ENCODE results near the gene SCFD2. TPM values are rescaled to one million over a fixed set of nuclear protein-coding genes. Genes with fewer than 3 reads are reported as not detected.

The SCFD2 gene
- polyA plus RNA-seq, 1 of the 3 experiments (the other 2 are of a cell fraction): 14.1 TPM

DNA sequence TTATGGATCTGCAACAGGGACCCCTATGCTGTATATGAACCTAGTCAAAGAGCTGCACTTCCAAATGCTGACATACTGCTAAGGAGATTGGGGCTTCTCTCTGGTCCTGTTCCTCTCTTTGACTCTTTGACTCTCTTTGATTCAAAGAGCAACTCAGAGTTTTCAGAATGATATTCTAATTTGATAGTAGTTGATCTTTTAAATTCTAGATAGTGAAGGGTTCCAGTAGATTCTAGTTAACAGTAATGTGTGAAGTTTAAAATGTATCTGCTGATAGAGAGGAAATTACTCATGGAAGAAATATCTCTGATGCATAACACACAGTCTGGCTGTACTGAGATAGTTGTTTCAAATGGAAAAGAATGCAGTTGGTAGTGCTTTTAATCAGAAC, 264.7 kb downstream of the SCFD2 start (continued):
- TF ChIP-seq EP300 (IDR thresholded peaks at IDR 0.05; ENCODE audit: borderline replicate concordance in 1 of 2, low read depth in 1 of 2, low read length in 1 of 2): peak in 1 of 2 experiments; percentile 61; a peak in 1 of 4 replicates
- no peak for TF ChIP-seq FOXJ3 (CRISPR knock-in tag; IDR thresholded peaks at IDR 0.05)
- TF ChIP-seq, protein P1, sequence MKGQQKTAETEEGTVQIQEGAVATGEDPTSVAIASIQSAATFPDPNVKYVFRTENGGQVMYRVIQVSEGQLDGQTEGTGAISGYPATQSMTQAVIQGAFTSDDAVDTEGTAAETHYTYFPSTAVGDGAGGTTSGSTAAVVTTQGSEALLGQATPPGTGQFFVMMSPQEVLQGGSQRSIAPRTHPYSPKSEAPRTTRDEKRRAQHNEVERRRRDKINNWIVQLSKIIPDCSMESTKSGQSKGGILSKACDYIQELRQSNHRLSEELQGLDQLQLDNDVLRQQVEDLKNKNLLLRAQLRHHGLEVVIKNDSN (IDR thresholded peaks at IDR 0.05; ENCODE audit: borderline replicate concordance, low read depth): no peak
- TF ChIP-seq, protein P2, sequence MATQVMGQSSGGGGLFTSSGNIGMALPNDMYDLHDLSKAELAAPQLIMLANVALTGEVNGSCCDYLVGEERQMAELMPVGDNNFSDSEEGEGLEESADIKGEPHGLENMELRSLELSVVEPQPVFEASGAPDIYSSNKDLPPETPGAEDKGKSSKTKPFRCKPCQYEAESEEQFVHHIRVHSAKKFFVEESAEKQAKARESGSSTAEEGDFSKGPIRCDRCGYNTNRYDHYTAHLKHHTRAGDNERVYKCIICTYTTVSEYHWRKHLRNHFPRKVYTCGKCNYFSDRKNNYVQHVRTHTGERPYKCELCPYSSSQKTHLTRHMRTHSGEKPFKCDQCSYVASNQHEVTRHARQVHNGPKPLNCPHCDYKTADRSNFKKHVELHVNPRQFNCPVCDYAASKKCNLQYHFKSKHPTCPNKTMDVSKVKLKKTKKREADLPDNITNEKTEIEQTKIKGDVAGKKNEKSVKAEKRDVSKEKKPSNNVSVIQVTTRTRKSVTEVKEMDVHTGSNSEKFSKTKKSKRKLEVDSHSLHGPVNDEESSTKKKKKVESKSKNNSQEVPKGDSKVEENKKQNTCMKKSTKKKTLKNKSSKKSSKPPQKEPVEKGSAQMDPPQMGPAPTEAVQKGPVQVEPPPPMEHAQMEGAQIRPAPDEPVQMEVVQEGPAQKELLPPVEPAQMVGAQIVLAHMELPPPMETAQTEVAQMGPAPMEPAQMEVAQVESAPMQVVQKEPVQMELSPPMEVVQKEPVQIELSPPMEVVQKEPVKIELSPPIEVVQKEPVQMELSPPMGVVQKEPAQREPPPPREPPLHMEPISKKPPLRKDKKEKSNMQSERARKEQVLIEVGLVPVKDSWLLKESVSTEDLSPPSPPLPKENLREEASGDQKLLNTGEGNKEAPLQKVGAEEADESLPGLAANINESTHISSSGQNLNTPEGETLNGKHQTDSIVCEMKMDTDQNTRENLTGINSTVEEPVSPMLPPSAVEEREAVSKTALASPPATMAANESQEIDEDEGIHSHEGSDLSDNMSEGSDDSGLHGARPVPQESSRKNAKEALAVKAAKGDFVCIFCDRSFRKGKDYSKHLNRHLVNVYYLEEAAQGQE (IDR thresholded peaks at IDR 0.05; ENCODE audit: low read depth, low read length): no peak
- TF ChIP-seq, protein P3, sequence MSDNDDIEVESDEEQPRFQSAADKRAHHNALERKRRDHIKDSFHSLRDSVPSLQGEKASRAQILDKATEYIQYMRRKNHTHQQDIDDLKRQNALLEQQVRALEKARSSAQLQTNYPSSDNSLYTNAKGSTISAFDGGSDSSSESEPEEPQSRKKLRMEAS (IDR thresholded peaks at IDR 0.05; ENCODE audit: low read depth): no peak
- no peak for TF ChIP-seq RXRA (IDR thresholded peaks at IDR 0.05; ENCODE audit: borderline replicate concordance, low read depth)
- TF ChIP-seq CHD2 (IDR thresholded peaks at IDR 0.05; ENCODE audit: low read length, partially characterized antibody): no peak
- TF ChIP-seq, protein P4, sequence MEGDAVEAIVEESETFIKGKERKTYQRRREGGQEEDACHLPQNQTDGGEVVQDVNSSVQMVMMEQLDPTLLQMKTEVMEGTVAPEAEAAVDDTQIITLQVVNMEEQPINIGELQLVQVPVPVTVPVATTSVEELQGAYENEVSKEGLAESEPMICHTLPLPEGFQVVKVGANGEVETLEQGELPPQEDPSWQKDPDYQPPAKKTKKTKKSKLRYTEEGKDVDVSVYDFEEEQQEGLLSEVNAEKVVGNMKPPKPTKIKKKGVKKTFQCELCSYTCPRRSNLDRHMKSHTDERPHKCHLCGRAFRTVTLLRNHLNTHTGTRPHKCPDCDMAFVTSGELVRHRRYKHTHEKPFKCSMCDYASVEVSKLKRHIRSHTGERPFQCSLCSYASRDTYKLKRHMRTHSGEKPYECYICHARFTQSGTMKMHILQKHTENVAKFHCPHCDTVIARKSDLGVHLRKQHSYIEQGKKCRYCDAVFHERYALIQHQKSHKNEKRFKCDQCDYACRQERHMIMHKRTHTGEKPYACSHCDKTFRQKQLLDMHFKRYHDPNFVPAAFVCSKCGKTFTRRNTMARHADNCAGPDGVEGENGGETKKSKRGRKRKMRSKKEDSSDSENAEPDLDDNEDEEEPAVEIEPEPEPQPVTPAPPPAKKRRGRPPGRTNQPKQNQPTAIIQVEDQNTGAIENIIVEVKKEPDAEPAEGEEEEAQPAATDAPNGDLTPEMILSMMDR (IDR thresholded peaks at IDR 0.05): no peak
- TF ChIP-seq FOSL2 (IDR thresholded peaks at IDR 0.05; ENCODE audit: borderline replicate concordance, low read depth): peak; percentile 70; the same call in 1 of the 2 replicates

DNA sequence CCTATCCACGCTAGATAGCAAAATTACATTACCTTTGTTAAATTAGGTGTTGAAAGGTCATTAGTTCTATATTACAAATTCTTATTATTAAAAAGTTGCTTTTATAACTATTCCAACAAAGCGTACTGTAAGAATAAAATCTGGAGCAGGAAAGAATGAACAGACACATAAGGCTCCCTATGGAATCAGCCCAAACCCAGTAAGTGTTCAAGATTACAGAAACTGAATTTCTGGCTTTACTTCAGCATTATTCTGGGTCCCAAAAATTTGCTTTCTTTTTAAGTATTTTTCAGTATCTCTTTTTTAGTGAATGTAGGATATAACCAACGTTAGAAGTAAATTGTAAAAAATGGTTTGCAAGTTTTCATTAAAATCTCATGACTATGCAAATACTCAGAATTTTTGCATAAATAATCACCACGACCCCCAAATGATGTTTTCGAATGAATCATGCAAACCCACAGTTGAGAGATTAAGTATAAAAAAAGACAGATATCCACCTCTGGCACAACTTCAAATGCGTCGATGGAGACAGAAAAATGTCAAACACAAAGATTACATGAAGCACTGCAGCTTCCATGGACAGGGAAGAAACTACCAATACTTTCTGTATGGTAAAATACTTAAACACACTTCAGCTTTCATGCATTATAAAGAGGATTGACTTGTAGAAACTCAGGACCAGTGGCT, 265.2 kb downstream of the SCFD2 start:
- 34% methylated on average over 7 of the region's 7 CpGs for WGBS (ENCODE audit: low lambda C conversion rate)
- Histone ChIP-seq H3K9me3 (no peaks in the 10 kb centered on the region), H3K27me3 (ENCODE audit: insufficient read depth) (no peaks in the 10 kb centered on the region), H3K4me1 (ENCODE audit: control insufficient read depth in 1 of 2, insufficient read depth in 2 of 2, low read depth in 1 of 2, low read length in 1 of 2) (no peaks in the 10 kb centered on the region; a peak in 2 of 4 replicates), H3K4me3 (ENCODE audit: low read depth in 2 of 2, low read length in 1 of 2) (peak overlapping the region in 1 of 2 experiments; percentile 28; a peak in 3 of 4 replicates), H3K79me2 (ENCODE audit: insufficient read depth) (no peaks in the 10 kb centered on the region), H3K36me3 (replicated peaks in 1 of 2; ENCODE audit: control insufficient read depth in 1 of 2, insufficient read depth in 2 of 2, low read length in 1 of 2) (no peaks in the 10 kb centered on the region), H2AFZ (ENCODE audit: low read depth) (peak overlapping the region; percentile 54), H4K20me1 (ENCODE audit: insufficient read depth) (no peaks in the 10 kb centered on the region), H3K27ac (ENCODE audit: low read depth in 2 of 2, low read length in 1 of 2) (peak overlapping the region; percentile 76 to 80), H3K4me2 (peak overlapping the region; percentile 66), H3F3A (replicated peaks; ENCODE audit: insufficient read depth) (peaks cover 20% of the 10 kb centered on the region), H3K9ac (peak overlapping the region; percentile 54; the same call in 1 of the 2 replicates), H3K9me2 (no peaks in the 10 kb centered on the region)
- TF ChIP-seq FOSL2 (IDR thresholded peaks at IDR 0.05; ENCODE audit: borderline replicate concordance, low read depth) (peak; percentile 71), TEAD4 (IDR thresholded peaks at IDR 0.05; ENCODE audit: borderline replicate concordance, insufficient read depth) (0 out of 2 replicates have a peak, but pooled peaks have one; percentile 38), YY1 (IDR thresholded peaks at IDR 0.05; ENCODE audit: low read depth) (no peak), GABPA (IDR thresholded peaks at IDR 0.05; ENCODE audit: low read depth) (no peak), EP300 (IDR thresholded peaks at IDR 0.05; ENCODE audit: borderline replicate concordance in 1 of 2, low read depth in 1 of 2, low read length in 1 of 2) (peak in 1 of 2 experiments; percentile 47; a peak in 1 of 4 replicates), MEF2A (IDR thresholded peaks at IDR 0.05; ENCODE audit: borderline replicate concordance, low read depth) (no peak), RAD21 (IDR thresholded peaks at IDR 0.05; ENCODE audit: low read length) (no peak), JUND (IDR thresholded peaks at IDR 0.05) (peak; percentile 58), NFIC (IDR thresholded peaks at IDR 0.05; ENCODE audit: borderline replicate concordance) (peak; percentile 52; the same call in 1 of the 2 replicates), TCF12 (IDR thresholded peaks at IDR 0.05) (peak; percentile 78), POLR2AphosphoS5 (IDR thresholded peaks at IDR 0.05; ENCODE audit: low read depth, low read length) (no peak)
- TF ChIP-seq, protein P5, sequence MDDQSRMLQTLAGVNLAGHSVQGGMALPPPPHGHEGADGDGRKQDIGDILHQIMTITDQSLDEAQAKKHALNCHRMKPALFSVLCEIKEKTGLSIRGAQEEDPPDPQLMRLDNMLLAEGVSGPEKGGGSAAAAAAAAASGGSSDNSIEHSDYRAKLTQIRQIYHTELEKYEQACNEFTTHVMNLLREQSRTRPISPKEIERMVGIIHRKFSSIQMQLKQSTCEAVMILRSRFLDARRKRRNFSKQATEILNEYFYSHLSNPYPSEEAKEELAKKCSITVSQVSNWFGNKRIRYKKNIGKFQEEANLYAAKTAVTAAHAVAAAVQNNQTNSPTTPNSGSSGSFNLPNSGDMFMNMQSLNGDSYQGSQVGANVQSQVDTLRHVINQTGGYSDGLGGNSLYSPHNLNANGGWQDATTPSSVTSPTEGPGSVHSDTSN (IDR thresholded peaks at IDR 0.05): peak; percentile 52
- DNase-seq: no peak
- ChIA-PET CTCF (interaction anchor here (1.0 kb wide), 1 partner anchor 31 kb away, joined by 4 read pairs; no protein-coding TSS in a partner anchor), POLR2A (no interaction called here)
